Spinal cord (tissue), 10 donors: Measurements from ENCODE around the gene SERPINA3. TPM values are rescaled to one million over a fixed set of nuclear protein-coding genes. Genes with fewer than 3 reads are reported as not detected.

Experiments
- DNase-seq, 6 donors: peaks; one replicate each; pipeline versions ENCODE4 v3.0.0 to v3.0.0-alpha.2; 2013 to 2015; ENCODE audit warnings: low spot score in 6 of 6, low read depth in 4 of 6
- H3K27ac ChIP-seq: one replicate; pipeline ENCODE4 v1.5.1; 2013; ENCODE audit warnings: low read depth, low read length, control low read depth
- H3K27me3 ChIP-seq: one replicate; pipeline ENCODE4 v1.6.1; 2013; ENCODE audit warnings: low read length; ENCODE audit not compliant: control insufficient read depth, insufficient read depth
- H3K36me3 ChIP-seq: one replicate; pipeline ENCODE4 v1.6.1; 2013; ENCODE audit warnings: low read length; ENCODE audit not compliant: control insufficient read depth, insufficient read depth
- H3K4me1 ChIP-seq: one replicate; pipeline ENCODE4 v1.6.1; 2013; ENCODE audit warnings: low read length; ENCODE audit not compliant: control insufficient read depth, insufficient read depth
- H3K4me3 ChIP-seq: one replicate; pipeline ENCODE4 v1.5.1; 2013; ENCODE audit warnings: low read depth, low read length, control low read depth
- H3K9me3 ChIP-seq: one replicate; pipeline ENCODE4 v1.6.1; 2013; ENCODE audit warnings: low read length; ENCODE audit not compliant: control insufficient read depth, insufficient read depth
- WGBS: methylation state at CpG from one replicate; pipeline ENCODE4 v1.1.5; 2013; ENCODE audit warnings: missing lambda C conversion rate; ENCODE audit not compliant: insufficient coverage; 5-methylcytosine and 5-hydroxymethylcytosine counted together
- polyA plus RNA-seq, 2 donors: library from polyadenylated mRNA; unstranded; fragments of 120-200 nt; gene quantifications; one replicate each; pipeline ENCODE4 v1.2.1, GENCODE V29; 2013; ENCODE audit not compliant: insufficient read length in 2 of 2
- total RNA-seq, 2 donors: library from RNA; depleted of rRNA in 1 of 2; stranded (reverse); fragments of 120-200 nt in 1 of 2; fragments of >200 nt in 1 of 2; gene quantifications; one replicate each; pipeline versions ENCODE4 v1.2.3 to v1.2.4, GENCODE V29; 2013 to 2014
- donor health status: healthy.

Gene SERPINA3
- total and polyA plus RNA-seq, 4 donors, result 0.78 to 3.0 (median 1.2) TPM

GRCh38 chr14:94594441-94594840 is 17.8 kb upstream of the SERPINA3 start:
- no peak for DNase-seq
- no peak overlapping the region for H3K4me3 ChIP-seq
- peaks cover 11% of the 10 kb centered on the region for H3K4me1 ChIP-seq
- no peaks in the 10 kb centered on the region for H3K36me3 ChIP-seq
- whole genome bisulfite sequencing, result 94% methylated on average over 7 of the region's 7 CpGs
- no peaks in the 10 kb centered on the region for H3K27me3 ChIP-seq
- H3K27ac ChIP-seq, result no peak overlapping the region
- no peaks in the 10 kb centered on the region for H3K9me3 ChIP-seq

- Histone ChIP-seq H3K4me3 (no peak overlapping the region), H3K4me1 (peaks cover 16% of the 10 kb centered on the region), H3K9me3 (no peaks in the 10 kb centered on the region), H3K36me3 (no peaks in the 10 kb centered on the region), H3K27me3 (no peaks in the 10 kb centered on the region), H3K27ac (no peak overlapping the region)
- 75% methylated on average over 2 of the region's 2 CpGs for WGBS
- DNase-seq, result no peak
These were observed 16.3 kb upstream of the SERPINA3 start for GRCh38 chr14:94595912-94596311.

GRCh38 chr14:94596361-94596760 is 15.8 kb upstream of the SERPINA3 start:
- Histone ChIP-seq H3K9me3 (no peaks in the 10 kb centered on the region), H3K4me3 (no peak overlapping the region), H3K27ac (no peak overlapping the region), H3K36me3 (no peaks in the 10 kb centered on the region), H3K27me3 (no peaks in the 10 kb centered on the region), H3K4me1 (peaks cover 16% of the 10 kb centered on the region)
- DNase-seq, result no peak
- WGBS, result 95% methylated on average over 9 of the region's 9 CpGs

GRCh38 chr14:94597788-94598187 is 14.4 kb upstream of the SERPINA3 start:
- H3K4me1 ChIP-seq, result peaks cover 21% of the 10 kb centered on the region
- H3K27me3 ChIP-seq, result no peaks in the 10 kb centered on the region
- H3K27ac ChIP-seq, result no peak overlapping the region
- H3K9me3 ChIP-seq, result no peaks in the 10 kb centered on the region
- H3K4me3 ChIP-seq, result no peak overlapping the region
- WGBS, result 87% methylated on average over 4 of the region's 5 CpGs
- H3K36me3 ChIP-seq, result no peaks in the 10 kb centered on the region
- DNase-seq, result no peak

GRCh38 chr14:94598506-94598815 is 13.7 kb upstream of the SERPINA3 start:
- no peaks in the 10 kb centered on the region for H3K27me3 ChIP-seq
- WGBS, result 84% methylated on average over 7 of the region's 7 CpGs
- DNase-seq, result no peak
- H3K27ac ChIP-seq, result no peak overlapping the region
- peaks cover 21% of the 10 kb centered on the region for H3K4me1 ChIP-seq
- no peaks in the 10 kb centered on the region for H3K9me3 ChIP-seq
- no peaks in the 10 kb centered on the region for H3K36me3 ChIP-seq
- H3K4me3 ChIP-seq, result no peak overlapping the region

- Histone ChIP-seq H3K27ac (peak overlapping the region; percentile 29), H3K9me3 (no peaks in the 10 kb centered on the region), H3K27me3 (no peaks in the 10 kb centered on the region), H3K4me1 (peaks cover 21% of the 10 kb centered on the region), H3K36me3 (no peaks in the 10 kb centered on the region), H3K4me3 (no peak overlapping the region)
- 62% methylated on average over 6 of the region's 11 CpGs for WGBS
- DNase-seq, result peak in 2 of 6 donors; percentile 38 to 56
These were observed 13.2 kb upstream of the SERPINA3 start for GRCh38 chr14:94598816-94599655.

- H3K27ac ChIP-seq, result peak overlapping the region; percentile 29
- 58% methylated on average over 3 of the region's 3 CpGs for WGBS
These were observed 12.6 kb upstream of the SERPINA3 start for GRCh38 chr14:94599656-94600004.

GRCh38 chr14:94600148-94600545 is 12.0 kb upstream of the SERPINA3 start:
- Histone ChIP-seq H3K27ac (no peak overlapping the region), H3K36me3 (no peaks in the 10 kb centered on the region), H3K27me3 (no peaks in the 10 kb centered on the region), H3K9me3 (no peaks in the 10 kb centered on the region), H3K4me1 (peaks cover 21% of the 10 kb centered on the region), H3K4me3 (no peak overlapping the region)
- 94% methylated on average over 9 of the region's 11 CpGs for WGBS
- DNase-seq, result no peak

More at GRCh38 chr14:94599656-94600004, 12.6 kb upstream of the SERPINA3 start:
- H3K4me1 ChIP-seq, result peaks cover 21% of the 10 kb centered on the region
- no peak overlapping the region for H3K4me3 ChIP-seq
- H3K9me3 ChIP-seq, result no peaks in the 10 kb centered on the region
- DNase-seq, result no peak
- H3K27me3 ChIP-seq, result no peaks in the 10 kb centered on the region
- H3K36me3 ChIP-seq, result no peaks in the 10 kb centered on the region

- Histone ChIP-seq H3K27me3 (no peaks in the 10 kb centered on the region), H3K4me3 (no peak overlapping the region), H3K36me3 (no peaks in the 10 kb centered on the region), H3K9me3 (no peaks in the 10 kb centered on the region), H3K27ac (no peak overlapping the region), H3K4me1 (peaks cover 21% of the 10 kb centered on the region)
- 40% methylated on average over 6 of the region's 6 CpGs for WGBS
- DNase-seq, result peak in 3 of 6 donors; percentile 23 to 61 (median 26)
These were observed 10.3 kb upstream of the SERPINA3 start for GRCh38 chr14:94601884-94602391.

- Histone ChIP-seq H3K27ac (no peak overlapping the region), H3K4me3 (no peak overlapping the region), H3K27me3 (no peaks in the 10 kb centered on the region), H3K4me1 (peaks cover 21% of the 10 kb centered on the region), H3K36me3 (no peaks in the 10 kb centered on the region), H3K9me3 (no peaks in the 10 kb centered on the region)
- WGBS, result 98% methylated on average over 5 of the region's 5 CpGs
- DNase-seq, result no peak
These were observed 9.5 kb upstream of the SERPINA3 start for GRCh38 chr14:94602722-94603121.
